Kidney (tissue), 14 donors: ENCODE measurements around the gene GOLGA6A. TPM values are rescaled to one million over a fixed set of nuclear protein-coding genes. Genes with fewer than 3 reads are reported as not detected.

Experiments
- DNase-seq, 5 donors: peaks; one replicate each; pipeline ENCODE4 v3.0.0-alpha.2; 2013 to 2020
- FAIRE-seq: peaks from 2 replicates; lab custom pipeline; 2012; peaks lifted over from hg19 to GRCh38; lab: Jason Lieb, UNC
- H3K27ac ChIP-seq, 2 donors: one replicate each; pipeline ENCODE4 v1.7.0; 2013; ENCODE audit warnings: low read depth in 2 of 2, low read length in 2 of 2, inconsistent platforms in 1 of 2
- H3K27me3 ChIP-seq: one replicate; pipeline ENCODE4 v1.7.1; 2013; ENCODE audit warnings: low read length, inconsistent platforms; ENCODE audit not compliant: control insufficient read depth, insufficient read depth
- H3K36me3 ChIP-seq, 3 donors: one replicate each; pipeline versions ENCODE4 v1.7.0 to v1.7.1; 2013; ENCODE audit warnings: low read length in 3 of 3, control low read depth in 1 of 3, inconsistent platforms in 1 of 3; ENCODE audit not compliant: insufficient read depth in 3 of 3, control insufficient read depth in 2 of 3
- H3K4me1 ChIP-seq, 3 donors: one replicate each; pipeline versions ENCODE4 v1.7.0 to v1.7.1; 2013; ENCODE audit warnings: low read length in 3 of 3, inconsistent platforms in 1 of 3, low read depth in 1 of 3; ENCODE audit not compliant: control insufficient read depth in 2 of 3, insufficient read depth in 2 of 3
- H3K4me3 ChIP-seq, 3 donors: one replicate each; pipeline versions ENCODE4 v1.7.0 to v1.8.1; 2013; ENCODE audit warnings: low read length in 3 of 3, control low read depth in 1 of 3, inconsistent platforms in 1 of 3
- H3K9ac ChIP-seq, 3 donors: one replicate each; pipeline versions ENCODE4 v1.7.0 to v1.7.1; 2013; ENCODE audit warnings: low read length in 3 of 3, control low read depth in 1 of 3, inconsistent platforms in 1 of 3
- H3K9me3 ChIP-seq, 3 donors: one replicate each; pipeline versions ENCODE4 v1.7.0 to v1.7.1; 2013; ENCODE audit warnings: low read length in 3 of 3, control low read depth in 1 of 3, inconsistent platforms in 1 of 3; ENCODE audit not compliant: control insufficient read depth in 2 of 3, insufficient read depth in 1 of 3
- intact Hi-C: fragments of 100-400 bp; cut with DNase I; formaldehyde crosslinking; loops from one replicate; pipeline ENCODE4 v1.11.1; 2022
- polyA plus RNA-seq: library from polyadenylated mRNA; stranded (reverse); fragments of 350-450 nt; fragmentation: Illumina TruSeq; extraction: RNeasy Lipid Tissue Mini Kit (QIAGEN cat#74804); gene quantifications from one replicate; pipeline ENCODE4 v1.2.3, GENCODE V29; 2014; ENCODE audit warnings: low read depth, low replicate concordance; ENCODE audit not compliant: insufficient read depth
- total RNA-seq: library from RNA; stranded (reverse); fragmentation: NEBNext Ultra II Directional; extraction: Animal tissue kit (Norgen Biotek cat#: 25700); gene quantifications from one replicate; pipeline ENCODE4 v1.2.1, GENCODE V29; 2021
- TF ChIP-seq, protein P1 (sequence below): IDR thresholded peaks from 3 replicates; pipeline ENCODE4 v1.5.1; 2012; ENCODE audit warnings: mild to moderate bottlenecking, moderate library complexity, borderline replicate concordance; ENCODE audit not compliant: insufficient read depth; ENCODE audit errors: extremely low read depth
- donor health status: control.
- donor health status: control.
- donor health status: control.
- donor health status: control.
- donor health status: control.
- donor health status: DM: yes; HTN: yes; CAD: no.
- donor health status: Normal renal cell carcinoma (clear cell type).

The GOLGA6A gene
- total and polyA plus RNA-seq, 2 donors from 2014 or later, result 0.06 TPM; not detected in 1

DNA sequence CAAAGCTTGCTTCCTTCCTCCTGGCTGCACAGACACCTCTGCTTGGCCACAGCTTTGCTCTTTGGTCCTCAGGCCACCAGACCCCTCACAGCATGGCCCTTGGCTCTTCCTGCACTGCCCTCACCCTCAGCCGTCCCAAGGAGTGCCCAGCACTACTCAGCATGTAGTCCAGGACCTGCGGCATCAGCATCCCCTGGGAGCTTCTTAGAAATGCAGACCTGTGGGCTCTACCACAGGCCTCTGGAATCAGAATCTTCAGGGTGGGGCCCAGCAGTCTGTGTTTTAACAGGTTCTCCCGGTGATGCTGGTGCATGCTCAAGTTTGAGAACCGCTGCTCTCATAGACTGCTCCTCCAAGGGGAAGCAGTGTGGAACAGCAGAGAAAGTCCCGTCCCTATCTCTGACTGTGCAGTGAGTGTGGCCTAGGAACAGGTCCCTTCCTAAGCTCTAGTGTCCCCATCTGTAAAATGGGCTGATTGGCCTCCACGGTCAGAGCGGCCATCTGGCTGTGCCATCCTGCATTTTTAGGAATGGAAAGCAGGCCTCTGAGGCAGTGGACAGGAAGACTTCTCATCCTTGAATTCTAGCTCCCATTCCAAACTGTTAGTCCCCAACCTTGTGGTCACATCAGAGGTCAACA, 36.6 kb downstream of the GOLGA6A start:
- H3K27ac ChIP-seq, result no peak overlapping the region
- peak in 1 of 5 donors; percentile 13 for DNase-seq

DNA sequence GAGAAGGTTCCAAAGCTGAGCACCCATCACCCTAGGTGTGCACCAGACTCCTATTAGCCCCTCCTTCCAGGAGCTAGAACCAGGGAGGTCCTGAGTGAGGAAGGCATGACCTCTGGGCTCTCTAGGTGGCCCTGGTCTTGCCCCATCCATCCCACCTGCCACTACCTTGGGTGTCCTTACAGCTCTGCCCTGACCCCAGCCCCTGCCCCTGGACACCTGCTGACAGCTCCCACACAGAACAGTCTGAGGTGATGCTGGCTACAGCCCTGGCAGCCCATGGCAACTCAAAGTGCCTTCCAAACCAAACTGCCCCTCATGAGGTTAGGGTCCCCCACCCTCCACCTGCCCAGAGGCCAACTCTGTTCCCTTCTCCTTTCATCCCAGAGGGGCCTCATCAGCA, 37.2 kb downstream of the GOLGA6A start:
- intact Hi-C loops, result loop anchor here (10.0 kb wide), 1 partner anchor 60 kb away; no protein-coding TSS in a partner anchor
- FAIRE-seq (no peak), DNase-seq (no peak)
- no peaks in the 10 kb centered on the region for H3K27me3 ChIP-seq
- TF ChIP-seq, protein P1, sequence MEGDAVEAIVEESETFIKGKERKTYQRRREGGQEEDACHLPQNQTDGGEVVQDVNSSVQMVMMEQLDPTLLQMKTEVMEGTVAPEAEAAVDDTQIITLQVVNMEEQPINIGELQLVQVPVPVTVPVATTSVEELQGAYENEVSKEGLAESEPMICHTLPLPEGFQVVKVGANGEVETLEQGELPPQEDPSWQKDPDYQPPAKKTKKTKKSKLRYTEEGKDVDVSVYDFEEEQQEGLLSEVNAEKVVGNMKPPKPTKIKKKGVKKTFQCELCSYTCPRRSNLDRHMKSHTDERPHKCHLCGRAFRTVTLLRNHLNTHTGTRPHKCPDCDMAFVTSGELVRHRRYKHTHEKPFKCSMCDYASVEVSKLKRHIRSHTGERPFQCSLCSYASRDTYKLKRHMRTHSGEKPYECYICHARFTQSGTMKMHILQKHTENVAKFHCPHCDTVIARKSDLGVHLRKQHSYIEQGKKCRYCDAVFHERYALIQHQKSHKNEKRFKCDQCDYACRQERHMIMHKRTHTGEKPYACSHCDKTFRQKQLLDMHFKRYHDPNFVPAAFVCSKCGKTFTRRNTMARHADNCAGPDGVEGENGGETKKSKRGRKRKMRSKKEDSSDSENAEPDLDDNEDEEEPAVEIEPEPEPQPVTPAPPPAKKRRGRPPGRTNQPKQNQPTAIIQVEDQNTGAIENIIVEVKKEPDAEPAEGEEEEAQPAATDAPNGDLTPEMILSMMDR, result no peak
- no peaks in the 10 kb centered on the region for H3K9me3 ChIP-seq
- H3K9ac ChIP-seq, result no peak overlapping the region
- H3K4me1 ChIP-seq, result peaks cover 0 to 12% (median 0%) of the 10 kb centered on the region in 3 donors
- peaks cover 0 to 3% (median 2%) of the 10 kb centered on the region in 3 donors for H3K36me3 ChIP-seq
- no peak overlapping the region for H3K27ac ChIP-seq
- H3K4me3 ChIP-seq, result no peak overlapping the region

More for the DNA sequence above, 36.6 kb downstream of the GOLGA6A start:
- no peaks in the 10 kb centered on the region for H3K27me3 ChIP-seq
- H3K9ac ChIP-seq, result no peak overlapping the region
- peaks cover 0 to 3% (median 2%) of the 10 kb centered on the region in 3 donors for H3K36me3 ChIP-seq
- no peaks in the 10 kb centered on the region for H3K9me3 ChIP-seq
- TF ChIP-seq, protein P1, result no peak
- H3K4me3 ChIP-seq, result no peak overlapping the region
- peaks cover 0 to 14% (median 2%) of the 10 kb centered on the region in 3 donors for H3K4me1 ChIP-seq
- FAIRE-seq, result no peak
- intact Hi-C loops, result loop anchor here (10.0 kb wide), 1 partner anchor 61 kb away; no protein-coding TSS in a partner anchor

DNA sequence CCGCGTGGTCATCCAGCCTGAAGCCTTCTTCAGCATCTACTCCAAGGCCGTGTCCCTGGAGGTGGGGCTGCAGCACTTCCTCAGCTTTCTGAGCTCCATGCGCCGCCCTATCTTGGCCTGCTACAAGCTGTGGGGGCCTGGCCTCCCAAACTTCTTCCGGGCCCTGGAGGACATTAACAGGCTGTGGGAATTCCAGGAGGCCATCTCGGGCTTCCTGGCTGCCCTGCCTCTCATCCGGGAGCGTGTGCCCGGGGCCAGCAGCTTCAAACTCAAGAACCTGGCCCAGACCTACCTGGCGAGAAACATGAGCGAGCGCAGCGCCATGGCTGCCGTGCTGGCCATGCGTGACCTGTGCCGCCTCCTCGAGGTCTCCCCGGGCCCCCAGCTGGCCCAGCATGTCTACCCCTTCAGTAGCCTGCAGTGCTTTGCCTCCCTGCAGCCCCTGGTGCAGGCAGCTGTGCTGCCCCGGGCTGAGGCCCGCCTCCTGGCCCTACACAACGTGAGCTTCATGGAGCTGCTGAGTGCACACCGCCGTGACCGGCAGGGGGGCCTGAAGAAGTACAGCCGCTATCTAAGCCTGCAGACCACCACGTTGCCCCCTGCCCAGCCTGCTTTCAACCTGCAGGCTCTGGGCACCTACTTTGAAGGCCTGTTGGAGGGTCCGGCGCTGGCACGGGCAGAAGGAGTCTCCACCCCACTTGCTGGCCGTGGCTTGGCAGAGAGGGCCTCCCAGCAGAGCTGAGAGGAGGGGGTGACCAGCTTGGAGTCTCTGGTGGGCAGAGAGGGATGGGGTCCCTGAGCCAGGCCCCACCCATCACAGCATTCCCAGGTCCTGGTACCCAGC, 37.9 kb downstream of the GOLGA6A start:
- no peak for FAIRE-seq
- intact Hi-C loops, result loop anchor here (10.0 kb wide), 1 partner anchor 60 kb away; no protein-coding TSS in a partner anchor
- H3K9ac ChIP-seq, result no peak overlapping the region
- H3K4me3 ChIP-seq, result no peak overlapping the region
- peak in 1 of 5 donors; percentile 91 for DNase-seq
- no peaks in the 10 kb centered on the region for H3K9me3 ChIP-seq
- no peaks in the 10 kb centered on the region for H3K27me3 ChIP-seq
- peaks cover 0 to 3% (median 2%) of the 10 kb centered on the region in 3 donors for H3K36me3 ChIP-seq
- TF ChIP-seq, protein P1, result no peak
- no peak overlapping the region for H3K27ac ChIP-seq
- H3K4me1 ChIP-seq, result peaks cover 0 to 13% (median 0%) of the 10 kb centered on the region in 3 donors
